Anterior cingulate cortex (tissue), 58 donors: ENCODE data around the gene POLE.
"Not testable (repeated sequence)": the region's sequence is repeated elsewhere in the genome, so short reads cannot be mapped to it uniquely, and the experiment has no call there.

ENCODE experiments used
- DNase-seq, 58 donors: peaks; one replicate each; lab custom pipeline; 2025; lab: John Stamatoyannopoulos, UW

POLE gene

GRCh38 chr12:132601171-132601883 lies 85.8 kb downstream of the POLE start:
- DNase-seq, result no peak

- peak in 36 of 58 donors; percentile 8 to 69 (median 28) for DNase-seq
Observed at GRCh38 chr12:132600048-132601032, 86.8 kb downstream of the POLE start.

GRCh38 chr12:132599502-132599901 lies 87.6 kb downstream of the POLE start:
- not testable (repeated sequence) for DNase-seq

GRCh38 chr12:132597333-132598316 lies 89.5 kb downstream of the POLE start:
- peak in 13 of 58 donors; percentile 13 to 76 (median 38) for DNase-seq

GRCh38 chr12:132596016-132596415 lies 91.1 kb downstream of the POLE start:
- no peak for DNase-seq

GRCh38 chr12:132595183-132595582 lies 92.0 kb downstream of the POLE start:
- no peak for DNase-seq

DNA sequence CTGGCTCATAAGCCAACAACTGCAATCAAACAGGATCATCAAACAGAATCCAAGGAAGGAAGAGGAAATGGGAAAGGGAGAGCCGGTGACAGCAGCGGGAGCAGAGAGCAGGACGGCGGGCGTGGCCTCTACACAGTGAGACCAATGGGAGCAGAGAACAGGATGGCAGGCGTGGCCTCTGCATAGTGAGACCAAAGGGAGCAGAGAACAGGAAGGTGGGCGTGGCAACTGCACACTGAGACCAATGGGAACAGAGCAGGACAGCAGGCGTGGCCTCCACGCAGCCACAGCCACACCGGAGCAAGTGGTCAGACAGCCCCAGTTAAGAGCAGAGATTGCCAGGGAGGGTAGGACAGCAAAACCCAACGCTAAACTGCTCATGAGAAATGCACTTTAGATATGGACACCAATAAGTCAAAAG lies 93.2 kb downstream of the POLE start:
- DNase-seq, result peak in 56 of 58 donors; percentile 6 to 95 (median 78)

- no peak for DNase-seq
Observed at GRCh38 chr12:132593521-132593920, 93.6 kb downstream of the POLE start.

- DNase-seq, result no peak
Observed at GRCh38 chr12:132593071-132593470, 94.1 kb downstream of the POLE start.

DNA sequence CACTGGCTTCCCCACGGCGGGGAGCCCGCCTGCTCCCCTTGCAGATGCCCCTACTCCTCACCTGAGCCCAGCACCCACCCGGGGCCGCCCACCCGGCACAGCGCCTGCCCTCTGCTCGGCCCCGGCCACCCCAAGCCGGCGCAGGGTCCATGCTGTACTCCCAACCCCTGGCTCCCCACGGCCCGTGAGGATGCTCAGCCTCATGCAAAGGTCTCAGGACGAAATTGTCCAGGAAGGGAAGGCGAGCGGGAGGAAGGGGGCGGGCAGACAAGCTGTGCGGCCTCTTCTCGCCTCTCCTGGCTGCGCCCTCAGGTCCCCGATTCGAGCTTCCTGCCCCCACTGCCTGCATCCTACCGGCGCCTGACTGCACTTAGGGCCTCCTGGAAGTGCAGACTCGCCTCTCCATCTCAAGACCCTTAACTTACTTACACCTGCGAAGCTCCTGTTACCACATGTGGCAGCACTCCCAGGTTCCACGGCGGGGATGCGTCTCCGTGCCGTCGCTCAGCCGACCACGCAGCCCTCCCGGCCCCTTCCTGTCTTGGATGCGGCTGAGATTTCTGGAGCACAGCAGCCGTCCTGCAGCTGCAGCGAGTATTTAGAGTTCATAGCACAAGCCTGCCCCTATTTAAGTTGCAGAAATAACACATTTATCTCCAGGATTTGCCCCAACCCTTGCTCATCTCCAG lies 94.7 kb downstream of the POLE start:
- no peak for DNase-seq

DNA sequence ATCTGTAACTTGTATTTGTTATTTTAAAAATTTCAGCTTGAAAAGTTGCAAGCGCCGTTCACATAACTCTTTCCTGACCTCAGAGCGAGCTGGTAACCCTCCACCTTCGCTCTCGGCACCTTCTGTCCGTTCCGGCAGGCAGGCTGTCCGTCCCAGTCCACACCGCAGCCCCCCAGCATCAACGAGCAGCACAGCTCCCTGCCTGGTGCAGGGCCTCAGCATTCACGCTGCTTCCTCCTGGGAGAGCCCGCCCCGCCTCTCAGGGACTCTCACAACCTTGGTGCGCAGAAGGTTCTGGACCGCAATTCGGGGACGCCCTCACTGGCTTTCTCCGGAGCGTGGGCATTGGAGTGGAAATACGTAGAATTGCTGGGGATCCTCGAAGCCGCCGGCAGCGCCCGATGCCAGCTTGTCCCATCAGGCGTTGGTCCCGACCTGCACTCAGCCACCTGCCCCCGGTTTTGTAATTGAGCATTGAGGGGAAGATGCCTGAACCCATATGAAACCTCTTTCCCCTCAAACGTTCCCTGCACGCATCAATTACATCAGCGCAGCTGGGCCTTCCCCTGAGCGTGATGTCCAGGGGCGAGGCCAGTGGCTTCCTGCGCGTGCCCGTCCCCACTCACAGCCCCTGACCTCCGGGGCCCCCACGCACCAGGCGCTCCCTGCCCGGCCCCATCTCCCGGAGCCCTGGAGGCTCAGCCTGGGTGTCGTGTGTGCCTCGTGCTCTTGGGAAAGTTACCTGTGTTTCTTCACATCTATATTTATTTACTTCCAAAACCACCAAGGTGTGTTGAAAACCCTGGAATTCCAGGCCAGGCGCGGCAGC lies 95.8 kb downstream of the POLE start:
- no peak for DNase-seq

DNA sequence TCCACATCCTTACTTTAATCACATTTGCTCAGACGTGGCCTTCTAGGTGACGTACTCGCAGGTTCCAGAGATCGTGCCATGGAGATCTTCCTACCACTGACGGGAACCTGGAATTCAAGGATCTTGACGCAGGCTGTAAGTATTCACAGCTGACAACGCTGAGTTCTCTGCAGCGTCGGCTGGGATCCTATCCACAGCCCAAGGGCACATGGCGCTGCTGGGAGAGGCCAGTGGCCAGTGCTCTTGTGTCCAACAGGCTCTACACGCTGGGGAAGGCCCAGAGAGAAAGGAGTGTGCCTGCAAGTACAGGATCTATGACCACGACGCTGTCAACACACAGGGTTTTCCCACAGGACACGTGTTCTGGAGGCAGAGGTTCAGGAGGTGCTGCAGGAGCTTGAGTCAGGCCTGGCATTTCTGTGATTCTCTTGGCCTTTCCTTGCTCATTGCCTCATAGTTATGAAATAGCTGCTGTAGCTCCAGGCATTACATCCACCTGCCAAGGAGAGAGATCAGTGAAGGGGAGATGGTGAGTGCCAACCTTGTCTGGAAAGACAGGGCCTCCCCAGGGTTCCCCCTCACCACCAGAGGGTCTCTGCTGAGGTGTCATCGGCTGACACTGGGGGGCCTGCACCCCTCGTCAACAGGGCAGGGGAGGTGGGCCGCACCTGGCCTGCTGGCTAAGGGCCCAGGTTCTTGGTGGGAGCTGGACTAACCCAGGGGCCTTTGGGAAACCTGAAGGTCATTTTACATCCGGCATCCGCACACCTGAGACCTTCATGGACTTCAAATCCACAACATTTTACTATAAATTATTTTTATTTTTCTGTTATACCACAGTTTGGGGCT lies 98.1 kb downstream of the POLE start:
- DNase-seq, result no peak

DNA sequence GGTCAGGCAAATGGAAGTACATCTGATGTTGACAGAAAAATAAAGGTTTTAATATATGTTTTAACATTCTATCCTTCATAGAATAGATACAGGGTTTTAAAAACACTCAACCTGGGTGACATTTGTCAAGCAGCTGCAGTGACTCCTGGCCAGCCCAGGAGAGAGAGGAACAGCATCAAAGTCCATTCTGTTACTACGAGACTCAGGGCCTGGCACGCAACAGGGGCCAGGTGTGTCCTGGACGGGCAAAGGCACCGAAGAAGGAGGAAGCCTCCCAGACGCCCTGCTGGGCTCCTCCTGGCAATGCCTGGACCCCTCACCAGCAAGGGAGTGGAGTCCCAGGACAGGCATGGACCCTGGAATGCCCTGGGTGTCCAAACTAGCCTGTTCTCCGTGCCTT lies 98.8 kb downstream of the POLE start:
- no peak for DNase-seq

GRCh38 chr12:132587781-132588180 lies 99.4 kb downstream of the POLE start:
- DNase-seq, result no peak

DNA sequence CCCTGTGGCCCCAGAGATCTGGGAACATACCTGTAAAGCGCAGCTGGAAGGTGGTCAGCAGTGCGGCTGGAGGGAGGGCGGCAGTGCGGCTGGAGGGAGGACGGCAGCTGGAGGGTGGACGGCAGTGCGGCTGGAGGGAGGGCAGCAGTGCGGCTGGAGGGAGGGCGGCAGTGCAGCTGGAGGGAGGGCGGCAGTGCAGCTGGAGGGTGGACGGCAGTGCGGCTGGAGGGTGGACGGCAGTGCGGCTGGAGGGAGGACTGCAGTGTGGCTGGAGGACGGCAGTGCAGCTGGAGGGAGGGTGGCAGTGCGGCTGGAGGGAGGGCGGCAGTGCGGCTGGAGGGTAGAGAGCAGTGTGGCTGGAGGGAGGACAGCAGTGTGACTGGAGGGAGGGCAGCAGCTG lies 100.2 kb downstream of the POLE start:
- no peak for DNase-seq

DNA sequence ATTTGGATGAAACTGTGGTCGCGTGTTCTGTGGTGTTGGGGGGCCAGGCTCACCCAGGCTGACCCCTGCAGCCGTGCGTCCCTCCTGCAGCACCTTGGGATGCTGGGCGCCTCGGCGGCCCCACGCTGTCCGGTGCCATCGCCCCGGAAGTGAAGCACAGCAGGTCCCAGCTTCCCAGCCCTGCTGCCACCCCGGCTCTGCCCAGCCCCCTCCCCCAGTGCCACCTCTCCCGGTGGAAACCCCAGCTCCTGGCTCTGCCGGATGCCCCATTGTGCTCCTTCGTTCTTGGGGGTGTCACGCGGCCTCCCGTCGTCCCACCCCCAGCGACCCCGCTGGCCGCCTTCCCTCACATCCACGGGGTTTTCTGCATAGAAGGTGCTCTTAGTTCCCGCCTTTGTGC lies 102.0 kb downstream of the POLE start:
- no peak for DNase-seq

- no peak for DNase-seq
Observed at GRCh38 chr12:132584429-132584828, 102.7 kb downstream of the POLE start.

DNA sequence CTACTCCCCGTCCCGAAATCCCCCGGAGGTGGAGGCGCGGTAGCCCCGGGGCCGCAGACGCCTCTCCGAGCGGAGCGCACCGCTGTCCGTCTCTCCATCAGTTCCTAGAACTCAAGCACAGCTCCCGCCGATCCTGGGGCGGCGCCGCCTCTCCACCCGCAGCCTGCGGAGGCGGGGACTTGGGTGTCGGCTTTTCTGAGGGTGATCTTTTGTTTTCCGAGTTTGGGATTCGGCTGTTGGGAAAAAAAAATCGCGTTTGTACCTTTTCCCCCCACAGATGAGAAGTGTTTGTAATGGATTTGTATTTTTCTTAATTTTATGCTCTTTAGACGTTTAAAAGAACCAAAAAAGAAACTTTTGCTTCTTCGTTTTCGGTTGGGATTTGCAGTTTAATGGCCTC lies 103.4 kb downstream of the POLE start:
- DNase-seq, result no peak
